H1 (cell line): ENCODE data around the gene MRPS35. TPM values are rescaled to one million over a fixed set of nuclear protein-coding genes. Genes with fewer than 3 reads are reported as not detected.
"Not testable (repeated sequence)": the region's sequence is repeated elsewhere in the genome, so short reads cannot be mapped to it uniquely, and the experiment has no call there.

Experiments used
- CTCF ChIA-PET: fragments of 300-600 bp; sonication (Branson Sonifier 250); formaldehyde crosslinking; loops from one replicate; lab custom pipeline; 2021; ENCODE audit not compliant: partially characterized antibody; lab: Charles Lee
- POLR2A ChIA-PET: fragments of 300-600 bp; sonication (Branson Sonifier 250); formaldehyde crosslinking; loops from one replicate; lab custom pipeline; 2021; ENCODE audit warnings: inconsistent platforms; ENCODE audit not compliant: partially characterized antibody; lab: Charles Lee
- DNase-seq, 2 experiments: peaks; one replicate each; pipeline versions ENCODE4 v3.0.0 to v3.0.0-alpha.2; 2010 to 2022; ENCODE audit warnings: low spot score in 2 of 2, low read depth in 1 of 2, mixed read lengths in 1 of 2
- FAIRE-seq: peaks from 2 replicates; lab custom pipeline; 2011; peaks lifted over from hg19 to GRCh38; lab: Jason Lieb, UNC
- H2AFZ ChIP-seq: 2 replicates; pipeline ENCODE4 v1.8.1; 2012; ENCODE audit warnings: low read length, inconsistent platforms
- H2AK5ac ChIP-seq: 2 replicates; pipeline ENCODE4 v1.6.1; 2013; ENCODE audit warnings: low read depth, low read length
- H2BK120ac ChIP-seq: replicated peaks from 2 replicates; pipeline ENCODE3; 2013; ENCODE audit warnings: low read depth, low read length, inconsistent platforms
- H2BK12ac ChIP-seq: 2 replicates; pipeline ENCODE4 v1.6.1; 2013; ENCODE audit warnings: low read depth, low read length
- H2BK15ac ChIP-seq: 2 replicates; pipeline ENCODE4 v1.6.1; 2013; ENCODE audit warnings: low read length
- H2BK20ac ChIP-seq: 2 replicates; pipeline ENCODE4 v1.6.1; 2013; ENCODE audit warnings: low read length
- H2BK5ac ChIP-seq: 2 replicates; pipeline ENCODE4 v1.6.1; 2013; ENCODE audit warnings: low read depth, low read length
- H3K14ac ChIP-seq: 2 replicates; pipeline ENCODE4 v1.6.1; 2013; ENCODE audit warnings: inconsistent platforms; ENCODE audit not compliant: insufficient read length
- H3K18ac ChIP-seq: 2 replicates; pipeline ENCODE4 v1.6.1; 2013; ENCODE audit warnings: low read length; ENCODE audit errors: extremely low read depth
- H3K23ac ChIP-seq: 2 replicates; pipeline ENCODE4 v1.6.1; 2013; ENCODE audit warnings: inconsistent platforms; ENCODE audit not compliant: insufficient read length
- H3K23me2 ChIP-seq: 2 replicates; pipeline ENCODE4 v1.6.1; 2013; ENCODE audit warnings: low read depth, low read length
- H3K27ac ChIP-seq: 2 replicates; pipeline ENCODE4 v1.6.1; 2011; ENCODE audit warnings: low read depth, low read length, inconsistent platforms
- H3K27me3 ChIP-seq, 4 experiments: replicated peaks in 1 of 4; 1 replicate in 1 of 4; 2 replicates in 3 of 4; pipeline versions ENCODE4 v1.6.1 to v1.8.1; 2011 to 2013; ENCODE audit warnings: low read length in 3 of 4, mild to moderate bottlenecking in 3 of 4, inconsistent platforms in 2 of 4, mixed read lengths in 2 of 4, moderate library complexity in 1 of 4; ENCODE audit not compliant: control insufficient read depth in 3 of 4, insufficient read depth in 3 of 4; ENCODE audit errors: extremely low read depth in 1 of 4
- H3K36me3 ChIP-seq, 4 experiments: 2 replicates each; pipeline versions ENCODE4 v1.6.1 to v1.8.1; 2011 to 2013; ENCODE audit warnings: mild to moderate bottlenecking in 4 of 4, low read length in 3 of 4, moderate library complexity in 2 of 4, control low read depth in 1 of 4, inconsistent platforms in 1 of 4; ENCODE audit not compliant: insufficient read depth in 4 of 4, control insufficient read depth in 2 of 4
- H3K4ac ChIP-seq: replicated peaks from 2 replicates; pipeline ENCODE3; 2013; ENCODE audit warnings: low read length, low read depth, mixed read lengths, inconsistent platforms; ENCODE audit not compliant: insufficient read length
- H3K4me1 ChIP-seq, 4 experiments: replicated peaks in 1 of 4; 1 replicate in 1 of 4; 2 replicates in 3 of 4; pipeline versions ENCODE4 v1.6.1 to v1.8.1; 2011 to 2013; ENCODE audit warnings: low read length in 3 of 4, inconsistent platforms in 2 of 4, mixed read lengths in 1 of 4; ENCODE audit not compliant: insufficient read depth in 4 of 4, control insufficient read depth in 3 of 4
- H3K4me2 ChIP-seq, 2 experiments: 2 replicates each; pipeline versions ENCODE4 v1.6.1 to v1.8.1; 2011 to 2013; ENCODE audit warnings: low read depth in 2 of 2, low read length in 2 of 2, control low read depth in 1 of 2, inconsistent platforms in 1 of 2, mild to moderate bottlenecking in 1 of 2; ENCODE audit not compliant: insufficient read depth in 1 of 2
- H3K4me3 ChIP-seq, 4 experiments: fragments of 200-600, 300-600 bp in 1 of 4; sonication (generic), shearing (Covaris generic), sonication (Bioruptor Twin) in 1 of 4; 2 replicates each; pipeline versions ENCODE4 v1.5.1 to v1.8.1; 2011 to 2016; ENCODE audit warnings: low read length in 4 of 4, low read depth in 3 of 4, control low read depth in 2 of 4, inconsistent platforms in 2 of 4, mild to moderate bottlenecking in 2 of 4, mixed read lengths in 1 of 4, moderate library complexity in 1 of 4; ENCODE audit not compliant: insufficient read depth in 2 of 4; ENCODE audit errors: extremely low read depth in 1 of 4
- H3K56ac ChIP-seq: replicated peaks from 2 replicates; pipeline ENCODE3; 2013; ENCODE audit warnings: low read depth, mild to moderate bottlenecking, mixed read lengths, low read length, inconsistent platforms; ENCODE audit not compliant: insufficient read length
- H3K79me1 ChIP-seq: 2 replicates; pipeline ENCODE4 v1.6.1; 2013; ENCODE audit warnings: low read depth, low read length, control low read depth
- H3K79me2 ChIP-seq, 2 experiments: 2 replicates each; pipeline versions ENCODE4 v1.6.1 to v1.8.1; 2012 to 2013; ENCODE audit warnings: low read length in 2 of 2, mild to moderate bottlenecking in 2 of 2, inconsistent platforms in 1 of 2; ENCODE audit not compliant: insufficient read depth in 2 of 2, control insufficient read depth in 1 of 2
- H3K9ac ChIP-seq, 4 experiments: replicated peaks in 1 of 4; 1 replicate in 1 of 4; 2 replicates in 3 of 4; pipeline versions ENCODE4 v1.6.1 to v1.8.1; 2011 to 2013; ENCODE audit warnings: low read depth in 3 of 4, low read length in 3 of 4, control low read depth in 2 of 4, mild to moderate bottlenecking in 2 of 4, moderate library complexity in 2 of 4, inconsistent platforms in 1 of 4; ENCODE audit errors: extremely low read depth in 1 of 4
- H3K9me3 ChIP-seq, 2 experiments: 2 replicates each; pipeline versions ENCODE4 v1.6.1 to v1.8.1; 2012 to 2013; ENCODE audit warnings: mild to moderate bottlenecking in 2 of 2, moderate library complexity in 2 of 2, control low read depth in 1 of 2, inconsistent platforms in 1 of 2, low read depth in 1 of 2, low read length in 1 of 2, mixed read lengths in 1 of 2; ENCODE audit not compliant: insufficient read depth in 2 of 2
- H4K20me1 ChIP-seq, 2 experiments: replicated peaks in 1 of 2; 2 replicates each; pipeline versions ENCODE3 to v1.8.1; 2011 to 2013; ENCODE audit warnings: inconsistent platforms in 2 of 2, low read length in 2 of 2, mild to moderate bottlenecking in 1 of 2; ENCODE audit not compliant: insufficient read depth in 2 of 2, control insufficient read depth in 1 of 2
- H4K5ac ChIP-seq: 2 replicates; pipeline ENCODE4 v1.6.1; 2013; ENCODE audit warnings: low read length, low read depth, mixed read lengths, inconsistent platforms; ENCODE audit not compliant: insufficient read length
- H4K8ac ChIP-seq: 2 replicates; pipeline ENCODE4 v1.8.0; 2013; ENCODE audit warnings: mild to moderate bottlenecking, moderate library complexity, low read length, inconsistent platforms; ENCODE audit not compliant: insufficient read depth; ENCODE audit errors: extremely low read depth
- H4K91ac ChIP-seq: replicated peaks from 2 replicates; pipeline ENCODE3; 2013; ENCODE audit warnings: low read length, mixed read lengths, inconsistent platforms; ENCODE audit not compliant: insufficient read length
- WGBS, 2 experiments: shearing (Covaris generic) in 1 of 2; methylation state at CpG; one replicate each; pipeline versions ENCODE4 v1.1.6 to v1.1.7; 2013 to 2015; ENCODE audit warnings: low lambda C conversion rate in 2 of 2, mixed read lengths in 2 of 2, inconsistent platforms in 1 of 2, low coverage in 1 of 2, missing lambda C conversion rate in 1 of 2; ENCODE audit not compliant: insufficient replicate concordance in 2 of 2, insufficient coverage in 1 of 2, insufficient read length in 1 of 2; ENCODE audit errors: extremely low coverage in 1 of 2, missing lambda C conversion rate in 1 of 2; 5-methylcytosine and 5-hydroxymethylcytosine counted together
- polyA plus RNA-seq, 7 experiments: library from polyadenylated mRNA; depleted of rRNA in 3 of 7; stranded (reverse) in 5 of 7; unstranded in 2 of 7; fragments of >200 nt in 5 of 7; fragments of 200-250 nt in 2 of 7; gene quantifications; 1 replicate in 5 of 7; 2 replicates in 1 of 7; 4 replicates in 1 of 7; pipeline versions ENCODE4 v1.2.1 to v1.2.3, GENCODE V29; 2011 to 2013; ENCODE audit warnings: missing spikeins in 2 of 7, mixed read lengths in 2 of 7
- total RNA-seq: library from RNA; stranded (reverse); fragmentation: NEBNext Ultra II Directional; extraction: Animal tissue kit (Norgen Biotek cat#: 25700); gene quantifications from 2 replicates; pipeline ENCODE4 v1.2.1, GENCODE V29; 2021

MRPS35 gene
- total and polyA plus RNA-seq, 2 of the 8 experiments (the other 6 are each of a cell fraction or from before 2014, with no cell fraction given), result 26.8 to 47.9 TPM

GRCh38 chr12:27745734-27746133 lies 35.1 kb downstream of the MRPS35 start:
- H3K4me3 ChIP-seq, H3K18ac ChIP-seq, H2BK5ac ChIP-seq, H3K27ac ChIP-seq, DNase-seq, H2BK12ac ChIP-seq, H3K4me2 ChIP-seq, FAIRE-seq, H3K9ac ChIP-seq, H4K20me1 ChIP-seq, H4K91ac ChIP-seq, H2AFZ ChIP-seq, H3K79me1 ChIP-seq, H3K27me3 ChIP-seq, H3K56ac ChIP-seq, H3K14ac ChIP-seq, H3K4me1 ChIP-seq, H3K23me2 ChIP-seq, POLR2A ChIA-PET, H2AK5ac ChIP-seq, H3K4ac ChIP-seq, H3K9me3 ChIP-seq, H4K8ac ChIP-seq, H4K5ac ChIP-seq, H2BK120ac ChIP-seq, H3K79me2 ChIP-seq, H2BK20ac ChIP-seq, H3K23ac ChIP-seq, H2BK15ac ChIP-seq: not testable (repeated sequence)
- WGBS, 2 experiments, result 86% methylated on average over 1 of the region's 1 CpG; no CpG with 5 or more reads in 1 of the 2 experiments
- H3K36me3 ChIP-seq, result peaks cover 0 to 15% (median 3%) of the 10 kb centered on the region in 4 experiments; a peak in 3 of 8 replicates
- CTCF ChIA-PET, result interaction anchor here (1.0 to 1.7 kb wide), 3 partner anchors 11 to 161 kb away, joined by 3 to 4 read pairs (median 4); no protein-coding TSS in a partner anchor
